B cell (primary cell): ENCODE data around the gene WDR86. TPM values are rescaled to one million over a fixed set of nuclear protein-coding genes. Genes with fewer than 3 reads are reported as not detected.

ENCODE experiments used
- ATAC-seq: fragments of 200-7000 bp; cut with Tn5 transposase; one replicate; pipeline ENCODE4 v1.10.0; 2021; ENCODE audit warnings: low read depth, mild to moderate bottlenecking, moderate number of reproducible peaks, moderate library complexity
- CTCF ChIA-PET: fragments of 350-600 bp; sonication (Branson Sonifier 250); formaldehyde crosslinking; loops from one replicate; lab custom pipeline; 2021; ENCODE audit warnings: antibody characterized with exemption, inconsistent platforms; lab: Charles Lee
- POLR2A ChIA-PET: fragments of 350-600 bp; sonication (Branson Sonifier 250); formaldehyde crosslinking; loops from one replicate; lab custom pipeline; 2021; ENCODE audit warnings: antibody characterized with exemption; lab: Charles Lee
- DNase-seq: peaks from one replicate; pipeline ENCODE4 v3.0.0; 2013
- H2AFZ ChIP-seq: 2 replicates; pipeline ENCODE4 v1.6.1; 2012; ENCODE audit warnings: mild to moderate bottlenecking, low read depth, low read length; ENCODE audit not compliant: insufficient read depth, poor library complexity, severe bottlenecking
- H3K27ac ChIP-seq, 2 donors: 1 replicate in 1 of 2; 2 replicates in 1 of 2; pipeline ENCODE4 v1.5.1; 2012 to 2013; ENCODE audit warnings: low read length in 2 of 2, mild to moderate bottlenecking in 2 of 2, moderate library complexity in 1 of 2
- H3K27me3 ChIP-seq, 4 experiments: fragments of 200-600 bp in 1 of 4; sonication (generic) in 1 of 4; replicated peaks in 1 of 4; 1 replicate in 2 of 4; 2 replicates in 2 of 4; pipeline versions ENCODE4 v1.6.1 to v1.7.0; 2013 to 2016; ENCODE audit warnings: low read length in 3 of 4, mild to moderate bottlenecking in 2 of 4, mixed read lengths in 1 of 4, moderate library complexity in 1 of 4; ENCODE audit not compliant: insufficient read depth in 4 of 4, control insufficient read depth in 3 of 4; ENCODE audit errors: control extremely low read depth in 1 of 4
- H3K36me3 ChIP-seq, 2 experiments: replicated peaks in 1 of 2; 1 replicate in 1 of 2; 2 replicates in 1 of 2; pipeline versions ENCODE4 v1.6.1 to v1.7.1; 2013; ENCODE audit warnings: low read length in 1 of 2; ENCODE audit not compliant: insufficient read depth in 2 of 2, control insufficient read depth in 1 of 2; ENCODE audit errors: control extremely low read depth in 1 of 2, extremely low read depth in 1 of 2
- H3K4me1 ChIP-seq, 2 donors: fragments of 200-600 bp in 1 of 2; sonication (generic) in 1 of 2; 1 replicate in 1 of 2; 2 replicates in 1 of 2; pipeline versions ENCODE4 v1.5.1 to v1.6.1; 2013 to 2017; ENCODE audit warnings: low read length in 2 of 2; ENCODE audit not compliant: control insufficient read depth in 2 of 2, insufficient read depth in 2 of 2
- H3K4me2 ChIP-seq: replicated peaks from 2 replicates; pipeline ENCODE3; 2012; ENCODE audit warnings: mild to moderate bottlenecking, low read depth, low read length; ENCODE audit not compliant: poor library complexity, severe bottlenecking
- H3K4me3 ChIP-seq, 5 experiments: fragments of 200-600 bp in 1 of 5; sonication (generic) in 1 of 5; 1 replicate in 3 of 5; 2 replicates in 2 of 5; pipeline versions ENCODE4 v1.5.1 to v1.7.0; 2011 to 2016; ENCODE audit warnings: low read length in 4 of 5, mild to moderate bottlenecking in 4 of 5, low read depth in 2 of 5, control low read depth in 1 of 5, moderate library complexity in 1 of 5; ENCODE audit not compliant: insufficient read depth in 1 of 5; ENCODE audit errors: control extremely low read depth in 1 of 5, extremely low read depth in 1 of 5
- H3K79me2 ChIP-seq: fragments of 200-600 bp; sonication (generic); one replicate; pipeline ENCODE4 v1.6.0; 2016; ENCODE audit warnings: low read length; ENCODE audit not compliant: control insufficient read depth, insufficient read depth
- H3K9ac ChIP-seq: fragments of 200-600 bp; sonication (generic); 2 replicates; pipeline ENCODE4 v1.6.1; 2017; ENCODE audit warnings: mild to moderate bottlenecking, low read length, moderate library complexity
- H3K9me3 ChIP-seq, 3 donors: one replicate each; pipeline versions ENCODE4 v1.6.1 to v1.7.1; 2013; ENCODE audit warnings: low read length in 2 of 3; ENCODE audit not compliant: control insufficient read depth in 2 of 3, insufficient read depth in 1 of 3; ENCODE audit errors: control extremely low read depth in 1 of 3
- H4K20me1 ChIP-seq: 2 replicates; pipeline ENCODE4 v1.6.0; 2012; ENCODE audit warnings: mild to moderate bottlenecking, low read length; ENCODE audit not compliant: insufficient read depth, control insufficient read depth, poor library complexity, severe bottlenecking
- H3K27ac Mint-ChIP-seq: one replicate; pipeline ENCODE4 v1.8.0; 2021; ENCODE audit warnings: mixed read lengths
- H3K27me3 Mint-ChIP-seq: one replicate; pipeline ENCODE4 v1.8.0; 2021; ENCODE audit warnings: mixed read lengths
- H3K4me1 Mint-ChIP-seq: one replicate; pipeline ENCODE4 v1.8.0; 2021; ENCODE audit warnings: mixed read lengths
- H3K4me3 Mint-ChIP-seq: one replicate; pipeline ENCODE4 v1.8.0; 2021; ENCODE audit warnings: mixed read lengths
- H3K9me3 Mint-ChIP-seq: one replicate; pipeline ENCODE4 v1.8.0; 2022; ENCODE audit warnings: mixed read lengths; ENCODE audit not compliant: insufficient read depth
- CTCF ChIP-seq: fragments of 200-600 bp; IDR thresholded peaks from one replicate; pipeline ENCODE4 v1.8.0; 2022; ENCODE audit warnings: antibody characterized with exemption, mild to moderate bottlenecking
- EZH2 ChIP-seq: IDR thresholded peaks from 2 replicates; pipeline ENCODE4 v1.6.1; 2012; ENCODE audit warnings: borderline replicate concordance, low read depth, mild to moderate bottlenecking, moderate library complexity, low read length; ENCODE audit not compliant: insufficient read depth, poor library complexity, severe bottlenecking
- WGBS: methylation state at CpG from one replicate; pipeline ENCODE4 v1.1.5; 2013; ENCODE audit warnings: missing lambda C conversion rate; ENCODE audit not compliant: insufficient coverage; 5-methylcytosine and 5-hydroxymethylcytosine counted together
- intact Hi-C: fragments of 100-400 bp; cut with micrococcal nuclease; formaldehyde crosslinking; loops from one replicate; pipeline ENCODE4 v1.10.0; 2022
- polyA plus RNA-seq: library from polyadenylated mRNA; depleted of rRNA; stranded (reverse); fragments of >200 nt; gene quantifications from 2 replicates; pipeline ENCODE4 v1.2.3, GENCODE V29; 2012
- total RNA-seq, 2 donors: library from RNA; stranded (reverse); fragments of 120-200 nt in 1 of 2; gene quantifications; 1 replicate in 1 of 2; 2 replicates in 1 of 2; pipeline versions ENCODE4 v1.2.3 to v1.2.4, GENCODE V29; 2013 to 2022

Gene WDR86
- total and polyA plus RNA-seq, 2 donors (not counting 1 experiment from before 2014, with no cell fraction given): 1.4 to 1.5 TPM

GRCh38 chr7:151432658-151433521 lies 23.1 kb upstream of the WDR86 start:
- TF ChIP-seq EZH2 (no peak), CTCF (peak; percentile 25)
- DNase-seq (peak; percentile 29), ATAC-seq (peak; percentile 63)
- Histone ChIP-seq H2AFZ (peak overlapping the region; percentile 51), H3K36me3 (no peaks in the 10 kb centered on the region), H3K4me1 (peaks cover 19 to 21% of the 10 kb centered on the region in 2 donors), H3K27me3 (peaks cover 0 to 4% (median 0%) of the 10 kb centered on the region in 4 experiments), H3K9me3 (peaks cover 0 to 3% (median 0%) of the 10 kb centered on the region in 3 donors), H4K20me1 (no peaks in the 10 kb centered on the region), H3K79me2 (no peaks in the 10 kb centered on the region), H3K4me2 (peak overlapping the region; percentile 19), H3K9ac (no peak overlapping the region), H3K4me3 (no peak overlapping the region), H3K27ac (no peak overlapping the region)
- intact Hi-C loops: no loop called here
- POLR2A ChIA-PET: no interaction called here
- H3K4me3 Mint-ChIP-seq: no peak overlapping the region
- CTCF ChIA-PET: interaction anchor here (0.5 to 0.9 kb wide), 2 partner anchors 15 to 129 kb away, joined by 3 read pairs; no protein-coding TSS in a partner anchor
- H3K4me1 Mint-ChIP-seq: peaks cover 16% of the 10 kb centered on the region
- H3K27me3 Mint-ChIP-seq: peaks cover 8% of the 10 kb centered on the region
- H3K9me3 Mint-ChIP-seq: no peaks in the 10 kb centered on the region
- H3K27ac Mint-ChIP-seq: no peak overlapping the region
- 64% methylated on average over 11 of the region's 14 CpGs for WGBS

- Histone ChIP-seq H3K36me3 (no peaks in the 10 kb centered on the region), H3K27me3 (peaks cover 0 to 4% (median 0%) of the 10 kb centered on the region in 4 experiments), H3K9ac (no peak overlapping the region), H3K4me3 (no peak overlapping the region), H3K4me2 (no peak overlapping the region), H3K27ac (no peak overlapping the region), H2AFZ (no peak overlapping the region), H3K9me3 (peaks cover 0 to 3% (median 0%) of the 10 kb centered on the region in 3 donors), H3K4me1 (peaks cover 19 to 21% of the 10 kb centered on the region in 2 donors), H4K20me1 (no peaks in the 10 kb centered on the region), H3K79me2 (no peaks in the 10 kb centered on the region)
- H3K4me3 Mint-ChIP-seq: no peak overlapping the region
- H3K27ac Mint-ChIP-seq: no peak overlapping the region
- H3K9me3 Mint-ChIP-seq: no peaks in the 10 kb centered on the region
- H3K4me1 Mint-ChIP-seq: peaks cover 16% of the 10 kb centered on the region
- H3K27me3 Mint-ChIP-seq: peaks cover 7% of the 10 kb centered on the region
- WGBS: 96% methylated on average over 25 of the region's 25 CpGs
- ChIA-PET POLR2A (no interaction called here), CTCF (no interaction called here)
- DNase-seq (no peak), ATAC-seq (no peak)
- TF ChIP-seq EZH2 (no peak), CTCF (no peak)
- intact Hi-C loops: no loop called here
These were observed 22.0 kb upstream of the WDR86 start for GRCh38 chr7:151431768-151432311.
